GM04504 (cell line): ENCODE results near the gene CSH1.
A peak's percentile ranks its signal among the peaks of the same experiment; 100 is the strongest.
"Not testable (repeated sequence)": the region's sequence is repeated elsewhere in the genome, so short reads cannot be mapped to it uniquely, and the experiment has no call there.

Source experiments
- DNase-seq: peaks from one replicate; pipeline ENCODE4 v3.0.0-alpha.2; 2012; ENCODE audit warnings: low read depth

The CSH1 gene

GRCh38 chr17:63869491-63870291 lies 26.7 kb downstream of the CSH1 start:
- not testable (repeated sequence) for DNase-seq

GRCh38 chr17:63866625-63867024 lies 29.7 kb downstream of the CSH1 start:
- not testable (repeated sequence) for DNase-seq

GRCh38 chr17:63859257-63859656 lies 37.1 kb downstream of the CSH1 start:
- DNase-seq = no peak

GRCh38 chr17:63856425-63856824 lies 39.9 kb downstream of the CSH1 start:
- not testable (repeated sequence) for DNase-seq

DNA sequence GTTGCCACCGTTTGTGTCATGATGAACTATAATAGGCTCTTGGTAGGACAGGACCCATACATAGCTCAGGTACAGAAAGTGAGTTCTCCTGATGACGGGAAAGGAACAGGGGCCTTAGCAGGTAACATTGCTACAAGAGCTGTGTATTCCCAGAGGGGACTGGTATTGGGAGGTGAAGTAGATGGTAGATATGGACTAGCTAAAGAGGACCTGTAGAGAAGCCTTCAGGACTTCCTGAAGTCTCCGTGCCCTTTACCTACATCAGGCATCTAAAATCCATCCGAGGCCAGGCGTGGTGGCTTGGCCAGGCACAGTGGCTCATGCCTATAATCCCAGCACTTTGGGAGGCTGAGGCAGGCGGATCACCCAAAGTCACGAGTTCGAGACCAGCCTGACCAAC lies 41.2 kb downstream of the CSH1 start:
- DNase-seq = no peak

- no peak for DNase-seq
Observed at GRCh38 chr17:63854709-63855108, 41.7 kb downstream of the CSH1 start.

- no peak for DNase-seq
Observed at GRCh38 chr17:63853260-63853659, 43.1 kb downstream of the CSH1 start.

- DNase-seq = no peak
Observed at GRCh38 chr17:63850401-63850800, 46.0 kb downstream of the CSH1 start.

DNA sequence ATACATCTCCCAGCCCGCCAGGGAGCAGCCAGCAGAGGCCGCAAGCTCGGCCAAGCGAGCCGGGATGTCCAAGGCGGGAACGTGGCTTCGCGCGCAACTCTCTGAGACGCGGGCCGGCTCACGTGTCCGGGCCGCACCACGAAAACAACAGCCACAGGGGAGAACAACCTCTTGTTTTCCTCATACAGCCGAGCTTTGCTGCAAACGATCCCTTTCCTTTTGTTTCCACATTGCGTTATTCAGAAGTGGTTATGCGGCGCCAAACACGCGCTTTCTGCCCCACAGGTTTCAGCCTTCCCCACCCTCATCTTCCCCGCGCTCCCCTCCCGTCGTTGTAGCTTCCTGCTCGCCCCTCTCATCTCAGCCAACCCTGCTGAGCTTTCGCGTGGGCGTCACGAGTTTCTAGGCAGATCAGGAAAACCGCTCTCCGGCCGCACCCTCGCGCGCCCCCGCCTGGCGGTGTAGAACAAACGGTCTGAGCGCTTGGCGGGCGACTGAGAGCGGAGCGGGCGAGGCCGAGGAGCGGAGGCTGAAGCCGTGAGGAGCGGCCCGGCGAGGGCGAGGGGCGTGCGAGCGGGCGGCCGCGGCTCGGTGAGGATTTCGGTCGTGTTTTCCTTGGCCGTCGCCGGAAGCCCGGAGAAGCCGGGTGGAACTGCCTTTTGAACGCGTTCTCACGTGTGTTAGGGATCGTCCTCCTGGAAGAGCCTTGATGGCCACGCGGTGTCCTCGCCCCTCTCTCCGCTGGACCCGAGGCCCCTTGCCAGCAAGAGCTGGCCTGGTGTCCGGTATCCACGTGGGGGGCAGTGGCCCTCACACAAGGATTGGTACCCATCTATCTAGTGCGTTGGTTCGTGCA lies 47.3 kb downstream of the CSH1 start:
- peak; percentile 68 for DNase-seq

DNA sequence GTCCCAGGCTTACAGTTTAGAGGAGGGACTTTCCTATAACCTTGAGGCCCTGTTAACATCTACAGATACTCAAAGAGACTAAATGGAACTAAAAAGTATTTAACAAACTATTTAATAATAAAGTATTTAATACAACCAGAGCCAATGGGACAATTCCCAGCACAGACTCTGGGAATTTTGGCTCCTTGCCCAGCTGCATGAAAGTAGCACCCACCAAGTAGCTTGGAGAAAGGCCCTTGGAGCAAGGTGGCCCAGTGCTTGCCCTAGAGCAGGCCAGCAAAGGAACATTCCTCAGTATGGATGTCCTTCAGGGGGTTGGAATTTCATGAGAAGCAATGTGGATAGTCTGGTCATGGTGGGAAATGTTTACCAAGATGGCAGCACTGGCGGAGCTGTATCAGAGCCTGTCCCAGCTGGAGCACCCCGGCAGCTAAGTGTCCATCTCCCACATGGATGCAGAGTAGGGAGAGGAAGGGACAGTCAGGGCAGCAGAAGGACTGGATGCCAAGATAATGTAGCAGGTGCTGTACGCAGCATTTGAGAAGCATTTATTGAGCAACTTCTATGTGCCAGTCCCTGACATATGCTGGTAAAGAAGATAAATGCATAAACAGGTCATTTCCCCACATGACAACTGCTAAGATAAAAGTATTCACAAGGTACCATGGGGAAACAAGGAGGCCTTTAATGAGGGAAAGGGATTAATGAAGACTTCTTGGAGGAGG lies 48.7 kb downstream of the CSH1 start:
- no peak for DNase-seq

DNA sequence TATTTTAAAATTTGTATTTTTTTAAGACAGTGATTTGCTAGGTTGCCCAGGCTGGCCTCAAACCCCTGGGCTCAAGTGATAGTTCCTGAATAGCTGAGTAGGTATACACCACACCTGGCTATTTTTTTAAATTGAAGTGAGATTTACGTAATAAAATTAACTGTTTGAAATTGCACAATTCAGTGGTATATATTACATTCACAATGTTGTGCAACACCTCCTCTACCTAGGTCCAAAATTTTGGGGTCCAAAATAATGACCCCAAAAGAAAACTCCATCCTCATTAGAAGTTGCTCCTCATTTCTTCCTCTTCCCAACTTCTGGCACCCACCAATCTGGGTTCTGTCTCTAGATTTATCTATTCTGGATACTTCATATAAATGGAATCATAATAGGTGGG lies 50.9 kb downstream of the CSH1 start:
- DNase-seq = no peak
